Fibroblast of the aortic adventitia (primary cell): ENCODE data around the gene LMO1. TPM values are rescaled to one million over a fixed set of nuclear protein-coding genes. Genes with fewer than 3 reads are reported as not detected.
A peak's percentile ranks its signal among the peaks of the same experiment; 100 is the strongest.

Experiments
- DNase-seq: peaks from one replicate; pipeline ENCODE4 v3.0.0-alpha.2; 2010; ENCODE audit warnings: low read depth
- H3K4me3 ChIP-seq: 2 replicates; pipeline ENCODE4 v1.5.1; 2011; ENCODE audit warnings: low read depth, mild to moderate bottlenecking, control low read depth, low read length, moderate library complexity
- CTCF ChIP-seq: IDR thresholded peaks from 2 replicates; pipeline ENCODE4 v1.5.1; 2011; ENCODE audit warnings: mild to moderate bottlenecking, low read length, control low read depth, inconsistent platforms; ENCODE audit not compliant: insufficient read depth
- total RNA-seq: library from RNA; depleted of rRNA; stranded (reverse); fragments of >200 nt; gene quantifications from 2 replicates; pipeline ENCODE4 v1.2.3, GENCODE V29; 2012; ENCODE audit warnings: low replicate concordance

Gene LMO1
- total RNA-seq, 1 donor = not detected

GRCh38 chr11:8266246-8267241 lies 2.9 kb upstream of the LMO1 start:
- H3K4me3 ChIP-seq = no peak overlapping the region
- DNase-seq = no peak
- no peak for TF ChIP-seq CTCF

- no peak for TF ChIP-seq CTCF
- no peak for DNase-seq
- no peak overlapping the region for H3K4me3 ChIP-seq
Measured at GRCh38 chr11:8265681-8266241, 2.1 kb upstream of the LMO1 start.

- DNase-seq = no peak
- peak overlapping the region; percentile 31 for H3K4me3 ChIP-seq
- peak; percentile 4 for TF ChIP-seq CTCF
Measured at GRCh38 chr11:8263109-8263768, 439 bp downstream of the LMO1 start.

GRCh38 chr11:8262552-8263108 lies 1.0 kb downstream of the LMO1 start:
- DNase-seq = peak; percentile 45
- no peak for TF ChIP-seq CTCF
- H3K4me3 ChIP-seq = peak overlapping the region; percentile 44

GRCh38 chr11:8261921-8262551 lies 1.6 kb downstream of the LMO1 start:
- no peak for DNase-seq
- no peak for TF ChIP-seq CTCF
- H3K4me3 ChIP-seq = no peak overlapping the region

- DNase-seq = no peak
- no peak overlapping the region for H3K4me3 ChIP-seq
- no peak for TF ChIP-seq CTCF
Measured at GRCh38 chr11:8261291-8261690, 2.4 kb downstream of the LMO1 start.
